Thoracic aorta (tissue), 2 donors: ENCODE measurements around the gene LIME1. TPM values are rescaled to one million over a fixed set of nuclear protein-coding genes. Genes with fewer than 3 reads are reported as not detected.

Source experiments
- ATAC-seq: fragments of 150-250 bp; one replicate; pipeline ENCODE4 v1.8.0; 2017; ENCODE audit warnings: low read depth; ENCODE audit not compliant: insufficient number of reproducible peaks, low FRiP score
- DNase-seq: peaks from one replicate; pipeline ENCODE4 v3.0.0-alpha.2; 2020; ENCODE audit warnings: low spot score
- H3K27ac ChIP-seq, 2 donors: fragments of 200-600 bp; sonication (generic); 1 replicate in 1 of 2; 2 replicates in 1 of 2; pipeline ENCODE4 v1.5.1; 2016; ENCODE audit warnings: mild to moderate bottlenecking in 2 of 2, moderate library complexity in 2 of 2
- H3K27me3 ChIP-seq: fragments of 200-600 bp; sonication (generic); replicated peaks from 2 replicates; pipeline ENCODE4 v1.6.0; 2016; ENCODE audit warnings: mild to moderate bottlenecking; ENCODE audit not compliant: insufficient read depth
- H3K36me3 ChIP-seq: fragments of 200-600 bp; sonication (generic); one replicate; pipeline ENCODE4 v1.5.1; 2016
- H3K4me1 ChIP-seq, 2 donors: fragments of 200-600 bp; sonication (generic); 1 replicate in 1 of 2; 2 replicates in 1 of 2; pipeline versions ENCODE4 v1.5.1 to v1.6.0; 2016; ENCODE audit warnings: low read depth in 2 of 2, mild to moderate bottlenecking in 1 of 2; ENCODE audit not compliant: control insufficient read depth in 1 of 2
- H3K4me3 ChIP-seq: fragments of 200-600 bp; sonication (generic); 2 replicates; pipeline ENCODE4 v1.5.1; 2016; ENCODE audit warnings: mild to moderate bottlenecking
- H3K9me3 ChIP-seq: fragments of 200-600 bp; sonication (generic); 2 replicates; pipeline ENCODE4 v1.5.1; 2016
- total RNA-seq, 2 donors: library from RNA; depleted of rRNA; stranded (reverse); fragments of >200 nt; gene quantifications; one replicate each; pipeline versions ENCODE4 v1.1.0 to v1.2.3, GENCODE V29; 2016
- TF ChIP-seq, protein P1 (sequence below): fragments of 200-600 bp; sonication (generic); IDR thresholded peaks from one replicate; pipeline ENCODE4 v1.5.1; 2019; ENCODE audit warnings: antibody characterized with exemption

LIME1 gene
- total RNA-seq, 2 donors from 2014 or later: 15.6 to 26.5 TPM

DNA sequence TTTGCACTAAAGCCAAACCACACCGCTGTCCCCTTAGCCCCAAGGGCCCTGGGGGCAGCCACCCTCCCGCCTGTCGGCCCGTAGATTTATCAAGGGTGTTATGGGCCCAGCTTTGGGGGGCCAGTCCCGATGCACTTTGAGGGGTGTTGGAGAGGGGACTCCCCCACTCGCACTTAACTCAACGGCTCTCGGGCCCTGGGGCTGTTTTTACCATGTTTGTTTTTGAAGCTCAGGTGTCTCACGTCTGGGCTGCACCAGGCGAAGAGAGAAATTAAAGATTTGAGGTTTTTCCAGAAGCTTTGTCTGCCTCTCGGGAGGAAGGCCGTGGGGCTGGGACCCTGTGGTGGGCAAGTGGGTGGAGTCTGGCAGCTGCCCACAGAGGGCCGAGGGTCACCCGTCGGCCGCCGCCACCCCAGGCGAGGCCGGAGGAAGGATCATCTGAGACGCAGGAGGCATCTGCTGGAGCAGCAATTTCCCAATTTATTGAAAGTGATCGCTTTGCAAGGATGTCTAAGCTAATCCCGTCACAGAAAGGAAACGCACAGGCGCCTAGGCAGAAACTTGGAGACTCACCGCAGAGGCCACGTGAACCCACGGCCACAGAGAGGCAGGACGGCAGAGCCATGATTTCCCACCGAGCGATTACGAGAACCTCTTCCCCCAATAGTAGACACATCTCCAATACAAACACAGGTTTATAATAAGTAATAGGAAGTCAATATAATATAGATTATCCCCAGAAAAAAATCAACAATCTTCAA, 6.9 kb downstream of the LIME1 start:
- Histone ChIP-seq H3K4me1 (peaks cover 16 to 26% of the 10 kb centered on the region in 2 donors), H3K27me3 (no peaks in the 10 kb centered on the region), H3K27ac (no peak overlapping the region), H3K36me3 (peaks cover 22% of the 10 kb centered on the region), H3K9me3 (no peaks in the 10 kb centered on the region), H3K4me3 (no peak overlapping the region)
- DNase-seq (no peak), ATAC-seq (no peak)
- TF ChIP-seq, protein P1, sequence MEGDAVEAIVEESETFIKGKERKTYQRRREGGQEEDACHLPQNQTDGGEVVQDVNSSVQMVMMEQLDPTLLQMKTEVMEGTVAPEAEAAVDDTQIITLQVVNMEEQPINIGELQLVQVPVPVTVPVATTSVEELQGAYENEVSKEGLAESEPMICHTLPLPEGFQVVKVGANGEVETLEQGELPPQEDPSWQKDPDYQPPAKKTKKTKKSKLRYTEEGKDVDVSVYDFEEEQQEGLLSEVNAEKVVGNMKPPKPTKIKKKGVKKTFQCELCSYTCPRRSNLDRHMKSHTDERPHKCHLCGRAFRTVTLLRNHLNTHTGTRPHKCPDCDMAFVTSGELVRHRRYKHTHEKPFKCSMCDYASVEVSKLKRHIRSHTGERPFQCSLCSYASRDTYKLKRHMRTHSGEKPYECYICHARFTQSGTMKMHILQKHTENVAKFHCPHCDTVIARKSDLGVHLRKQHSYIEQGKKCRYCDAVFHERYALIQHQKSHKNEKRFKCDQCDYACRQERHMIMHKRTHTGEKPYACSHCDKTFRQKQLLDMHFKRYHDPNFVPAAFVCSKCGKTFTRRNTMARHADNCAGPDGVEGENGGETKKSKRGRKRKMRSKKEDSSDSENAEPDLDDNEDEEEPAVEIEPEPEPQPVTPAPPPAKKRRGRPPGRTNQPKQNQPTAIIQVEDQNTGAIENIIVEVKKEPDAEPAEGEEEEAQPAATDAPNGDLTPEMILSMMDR: no peak

- Histone ChIP-seq H3K27ac (no peak overlapping the region), H3K36me3 (peaks cover 22% of the 10 kb centered on the region), H3K9me3 (no peaks in the 10 kb centered on the region), H3K4me3 (no peak overlapping the region), H3K27me3 (no peaks in the 10 kb centered on the region), H3K4me1 (peaks cover 10 to 19% of the 10 kb centered on the region in 2 donors)
- DNase-seq (no peak), ATAC-seq (no peak)
- TF ChIP-seq, protein P1: no peak
These were observed 7.7 kb downstream of the LIME1 start for GRCh38 chr20:63744158-63744557.

- no peaks in the 10 kb centered on the region for H3K27me3 ChIP-seq
- H3K36me3 ChIP-seq: peaks cover 22% of the 10 kb centered on the region
- DNase-seq (no peak), ATAC-seq (no peak)
- H3K27ac ChIP-seq: no peak overlapping the region
- TF ChIP-seq, protein P1: no peak
- no peaks in the 10 kb centered on the region for H3K9me3 ChIP-seq
- H3K4me1 ChIP-seq: peaks cover 10 to 18% of the 10 kb centered on the region in 2 donors
- no peak overlapping the region for H3K4me3 ChIP-seq
These were observed 8.3 kb downstream of the LIME1 start for GRCh38 chr20:63744574-63745423.

DNA sequence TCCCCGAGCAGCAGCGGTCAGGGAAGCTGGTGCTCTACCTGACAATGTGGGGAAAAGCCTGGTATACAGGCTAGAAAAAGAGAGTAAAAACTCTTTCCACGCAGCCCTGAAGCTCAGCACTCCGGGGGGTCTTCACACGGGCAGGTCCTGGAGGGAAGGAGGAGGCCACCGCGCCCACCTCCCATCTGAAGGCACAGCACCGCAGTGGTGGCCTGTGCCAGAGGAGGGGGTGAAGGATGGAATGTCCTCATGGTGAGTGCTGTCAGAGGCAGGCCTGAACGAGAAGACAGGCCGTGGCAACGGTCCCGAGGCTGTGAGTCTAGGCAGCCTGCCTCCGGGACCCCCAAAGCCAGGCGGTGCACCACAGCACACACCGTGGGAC, 9.0 kb downstream of the LIME1 start:
- peaks cover 22% of the 10 kb centered on the region for H3K36me3 ChIP-seq
- no peak overlapping the region for H3K27ac ChIP-seq
- DNase-seq: no peak
- no peaks in the 10 kb centered on the region for H3K9me3 ChIP-seq
- H3K27me3 ChIP-seq: no peaks in the 10 kb centered on the region
- no peak for ATAC-seq
- no peak overlapping the region for H3K4me3 ChIP-seq
- H3K4me1 ChIP-seq: peaks cover 10 to 18% of the 10 kb centered on the region in 2 donors
- TF ChIP-seq, protein P1: no peak
